ENCODE measurements around the gene ADGRL2.

ADGRL2 gene

DNA sequence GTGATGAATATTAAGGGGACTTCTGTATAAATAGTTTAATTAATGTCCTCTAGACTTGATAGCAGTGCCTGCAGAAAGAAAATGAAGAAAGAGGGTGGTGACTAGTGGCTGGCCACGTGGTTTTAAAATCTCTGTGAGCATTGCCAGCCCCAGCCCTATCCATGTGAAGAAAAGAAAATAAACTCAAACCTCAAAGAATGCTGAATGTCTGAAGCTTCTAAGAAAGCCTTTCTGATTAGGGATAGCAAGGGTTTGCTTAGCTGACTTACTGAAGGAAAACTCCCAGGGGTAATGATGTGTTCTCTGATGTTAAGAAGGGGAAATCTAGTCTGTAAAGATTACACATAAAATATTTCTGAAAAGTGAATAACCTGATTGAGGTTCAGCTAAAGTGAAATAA, 31.8 kb downstream of the ADGRL2 start (continued):
- TF ChIP-seq ZNF561 (tag by site-specific recombination; IDR thresholded peaks at IDR 0.05; ENCODE audit: borderline replicate concordance) (no peak), ZNF768 (tag by site-specific recombination; IDR thresholded peaks at IDR 0.05) (peak; percentile 38; the same call in 1 of the 2 replicates), ZNF302 (tag by site-specific recombination; IDR thresholded peaks at IDR 0.05; ENCODE audit: low read depth) (no peak), SCRT1 (tag by site-specific recombination; IDR thresholded peaks at IDR 0.05; ENCODE audit: borderline replicate concordance) (no peak), ZNF311 (tag by site-specific recombination; IDR thresholded peaks at IDR 0.05; ENCODE audit: borderline replicate concordance) (no peak), ZNF121 (tag by site-specific recombination; IDR thresholded peaks at IDR 0.05) (no peak), IKZF3 (tag by site-specific recombination; IDR thresholded peaks at IDR 0.05) (peak; percentile 32; the same call in 1 of the 2 replicates)

GRCh38 chr1:81833722-81834121, 33.0 kb downstream of the ADGRL2 start:
- no peak overlapping the region for H3K4me3 ChIP-seq (ENCODE audit: low read depth, low read length)
- H3K4me1 ChIP-seq (ENCODE audit: control insufficient read depth, insufficient read depth, low read length) = peaks cover 46% of the 10 kb centered on the region
- CTCF ChIA-PET = no interaction called here
- no peak overlapping the region for H3K27ac ChIP-seq (ENCODE audit: extremely low read depth, low read depth, low read length)
- POLR2A ChIA-PET = no interaction called here
- H3K36me3 ChIP-seq (ENCODE audit: control insufficient read depth in 2 of 2, insufficient read depth in 1 of 2, low read length in 2 of 2) = no peaks in the 10 kb centered on the region
- H3K9me3 ChIP-seq (ENCODE audit: control insufficient read depth, insufficient read depth, low read depth, low read length) = no peaks in the 10 kb centered on the region
- TF ChIP-seq ZNF23 (tag by site-specific recombination; IDR thresholded peaks at IDR 0.05; ENCODE audit: borderline replicate concordance) (no peak), ZNF362 (tag by site-specific recombination; IDR thresholded peaks at IDR 0.05) (peak; percentile 79), ZNF10 (tag by site-specific recombination; IDR thresholded peaks at IDR 0.05) (no peak), KLF8 (tag by site-specific recombination; IDR thresholded peaks at IDR 0.05) (peak; percentile 30; the same call in 1 of the 2 replicates), ZNF174 (tag by site-specific recombination; IDR thresholded peaks at IDR 0.05) (no peak), IKZF3 (tag by site-specific recombination; IDR thresholded peaks at IDR 0.05) (peak; percentile 38; the same call in 1 of the 2 replicates), FEZF1 (tag by site-specific recombination; IDR thresholded peaks at IDR 0.05) (peak; percentile 76), ZNF664 (tag by site-specific recombination; IDR thresholded peaks at IDR 0.05) (no peak), ZXDB (tag by site-specific recombination; IDR thresholded peaks at IDR 0.05) (no peak), ZBTB44 (tag by site-specific recombination; IDR thresholded peaks at IDR 0.05) (peak; percentile 52; the same call in 1 of the 2 replicates), ZNF292 (tag by site-specific recombination; IDR thresholded peaks at IDR 0.05; ENCODE audit: borderline replicate concordance, low read depth) (no peak), HOXA7 (CRISPR knock-in tag; IDR thresholded peaks at IDR 0.05; ENCODE audit: borderline replicate concordance) (no peak), ZNF548 (tag by site-specific recombination; IDR thresholded peaks at IDR 0.05) (no peak), GFI1B (tag by site-specific recombination; IDR thresholded peaks at IDR 0.05) (no peak), ZNF843 (tag by site-specific recombination; IDR thresholded peaks at IDR 0.05) (peak; percentile 49; the same call in 1 of the 2 replicates), SP3 (tag by site-specific recombination; IDR thresholded peaks at IDR 0.05) (no peak), ZNF214 (tag by site-specific recombination; IDR thresholded peaks at IDR 0.05; ENCODE audit: borderline replicate concordance) (no peak), PRDM6 (tag by site-specific recombination; IDR thresholded peaks at IDR 0.05) (peak; percentile 91), ZNF610 (tag by site-specific recombination; IDR thresholded peaks at IDR 0.05; ENCODE audit: borderline replicate concordance) (no peak), ZNF600 (tag by site-specific recombination; IDR thresholded peaks at IDR 0.05) (0 out of 2 replicates have a peak, but pooled peaks have one; percentile 24), ZNF138 (tag by site-specific recombination; IDR thresholded peaks at IDR 0.05; ENCODE audit: borderline replicate concordance) (no peak)
- TF ChIP-seq, protein P1, sequence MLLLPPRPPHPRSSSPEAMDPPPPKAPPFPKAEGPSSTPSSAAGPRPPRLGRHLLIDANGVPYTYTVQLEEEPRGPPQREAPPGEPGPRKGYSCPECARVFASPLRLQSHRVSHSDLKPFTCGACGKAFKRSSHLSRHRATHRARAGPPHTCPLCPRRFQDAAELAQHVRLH (tag by site-specific recombination; IDR thresholded peaks at IDR 0.05) = peak; percentile 54; the same call in 1 of the 2 replicates
- TF ChIP-seq, protein P2, sequence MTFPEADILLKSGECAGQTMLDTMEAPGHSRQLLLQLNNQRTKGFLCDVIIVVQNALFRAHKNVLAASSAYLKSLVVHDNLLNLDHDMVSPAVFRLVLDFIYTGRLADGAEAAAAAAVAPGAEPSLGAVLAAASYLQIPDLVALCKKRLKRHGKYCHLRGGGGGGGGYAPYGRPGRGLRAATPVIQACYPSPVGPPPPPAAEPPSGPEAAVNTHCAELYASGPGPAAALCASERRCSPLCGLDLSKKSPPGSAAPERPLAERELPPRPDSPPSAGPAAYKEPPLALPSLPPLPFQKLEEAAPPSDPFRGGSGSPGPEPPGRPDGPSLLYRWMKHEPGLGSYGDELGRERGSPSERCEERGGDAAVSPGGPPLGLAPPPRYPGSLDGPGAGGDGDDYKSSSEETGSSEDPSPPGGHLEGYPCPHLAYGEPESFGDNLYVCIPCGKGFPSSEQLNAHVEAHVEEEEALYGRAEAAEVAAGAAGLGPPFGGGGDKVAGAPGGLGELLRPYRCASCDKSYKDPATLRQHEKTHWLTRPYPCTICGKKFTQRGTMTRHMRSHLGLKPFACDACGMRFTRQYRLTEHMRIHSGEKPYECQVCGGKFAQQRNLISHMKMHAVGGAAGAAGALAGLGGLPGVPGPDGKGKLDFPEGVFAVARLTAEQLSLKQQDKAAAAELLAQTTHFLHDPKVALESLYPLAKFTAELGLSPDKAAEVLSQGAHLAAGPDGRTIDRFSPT (tag by site-specific recombination; IDR thresholded peaks at IDR 0.05) = no peak
- TF ChIP-seq, protein P3, sequence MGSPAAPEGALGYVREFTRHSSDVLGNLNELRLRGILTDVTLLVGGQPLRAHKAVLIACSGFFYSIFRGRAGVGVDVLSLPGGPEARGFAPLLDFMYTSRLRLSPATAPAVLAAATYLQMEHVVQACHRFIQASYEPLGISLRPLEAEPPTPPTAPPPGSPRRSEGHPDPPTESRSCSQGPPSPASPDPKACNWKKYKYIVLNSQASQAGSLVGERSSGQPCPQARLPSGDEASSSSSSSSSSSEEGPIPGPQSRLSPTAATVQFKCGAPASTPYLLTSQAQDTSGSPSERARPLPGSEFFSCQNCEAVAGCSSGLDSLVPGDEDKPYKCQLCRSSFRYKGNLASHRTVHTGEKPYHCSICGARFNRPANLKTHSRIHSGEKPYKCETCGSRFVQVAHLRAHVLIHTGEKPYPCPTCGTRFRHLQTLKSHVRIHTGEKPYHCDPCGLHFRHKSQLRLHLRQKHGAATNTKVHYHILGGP (tag by site-specific recombination; IDR thresholded peaks at IDR 0.05) = peak; percentile 39; the same call in 1 of the 2 replicates
